ENCODE measurements around the gene ECHS1.

GRCh38 chr10:133332936-133333699 is 40.0 kb downstream of the ECHS1 start:
- no peak for TF ChIP-seq RFX5 (IDR thresholded peaks at IDR 0.05; ENCODE audit: borderline replicate concordance, low read depth, low read length)
- TF ChIP-seq EP300 (IDR thresholded peaks at IDR 0.05; ENCODE audit: borderline replicate concordance in 1 of 2, low read depth in 2 of 2, low read length in 2 of 2), result no peak
- TF ChIP-seq POLR2AphosphoS5 (IDR thresholded peaks at IDR 0.05; ENCODE audit: low read depth, low read length), result no peak
